ENCODE results near the gene GLI3.

Gene GLI3

GRCh38 chr7:42126475-42127231, 110.4 kb downstream of the GLI3 start:
- H3K9me3 ChIP-seq (ENCODE audit: control insufficient read depth in 2 of 2, low read length in 2 of 2): no peaks in the 10 kb centered on the region
- H3K27me3 ChIP-seq (ENCODE audit: control insufficient read depth in 1 of 2, insufficient read depth in 2 of 2, low read length in 2 of 2): no peaks in the 10 kb centered on the region
- no peak overlapping the region for H3K4me3 ChIP-seq (ENCODE audit: low read length in 2 of 2)
- H3K36me3 ChIP-seq (ENCODE audit: control insufficient read depth in 2 of 2, insufficient read depth in 2 of 2, low read length in 2 of 2): peaks cover 0 to 3% of the 10 kb centered on the region in 2 donors
- no peaks in the 10 kb centered on the region for H3K4me1 ChIP-seq (ENCODE audit: control insufficient read depth, insufficient read depth, low read length)
- H3K9ac ChIP-seq (ENCODE audit: low read length in 2 of 2): no peak overlapping the region
- H3K27ac ChIP-seq (ENCODE audit: low read length): no peak overlapping the region

GRCh38 chr7:42125321-42125720, 111.7 kb downstream of the GLI3 start:
- Histone ChIP-seq H3K36me3 (ENCODE audit: control insufficient read depth in 2 of 2, insufficient read depth in 2 of 2, low read length in 2 of 2) (peaks cover 0 to 3% of the 10 kb centered on the region in 2 donors), H3K27me3 (ENCODE audit: control insufficient read depth in 1 of 2, insufficient read depth in 2 of 2, low read length in 2 of 2) (no peaks in the 10 kb centered on the region), H3K9ac (ENCODE audit: low read length in 2 of 2) (no peak overlapping the region), H3K27ac (ENCODE audit: low read length) (no peak overlapping the region), H3K4me3 (ENCODE audit: low read length in 2 of 2) (no peak overlapping the region), H3K4me1 (ENCODE audit: control insufficient read depth, insufficient read depth, low read length) (no peaks in the 10 kb centered on the region), H3K9me3 (ENCODE audit: control insufficient read depth in 2 of 2, low read length in 2 of 2) (no peaks in the 10 kb centered on the region)

- no peaks in the 10 kb centered on the region for H3K9me3 ChIP-seq (ENCODE audit: control insufficient read depth in 2 of 2, low read length in 2 of 2)
- no peak overlapping the region for H3K9ac ChIP-seq (ENCODE audit: low read length in 2 of 2)
- no peak overlapping the region for H3K27ac ChIP-seq (ENCODE audit: low read length)
- no peak overlapping the region for H3K4me3 ChIP-seq (ENCODE audit: low read length in 2 of 2)
- no peaks in the 10 kb centered on the region for H3K4me1 ChIP-seq (ENCODE audit: control insufficient read depth, insufficient read depth, low read length)
- H3K27me3 ChIP-seq (ENCODE audit: control insufficient read depth in 1 of 2, insufficient read depth in 2 of 2, low read length in 2 of 2): no peaks in the 10 kb centered on the region
- no peaks in the 10 kb centered on the region for H3K36me3 ChIP-seq (ENCODE audit: control insufficient read depth in 2 of 2, insufficient read depth in 2 of 2, low read length in 2 of 2)
These were observed 113.3 kb downstream of the GLI3 start for GRCh38 chr7:42123716-42124115.

- Histone ChIP-seq H3K27me3 (ENCODE audit: control insufficient read depth in 1 of 2, insufficient read depth in 2 of 2, low read length in 2 of 2) (no peaks in the 10 kb centered on the region), H3K4me3 (ENCODE audit: low read length in 2 of 2) (no peak overlapping the region), H3K36me3 (ENCODE audit: control insufficient read depth in 2 of 2, insufficient read depth in 2 of 2, low read length in 2 of 2) (no peaks in the 10 kb centered on the region), H3K9me3 (ENCODE audit: control insufficient read depth in 2 of 2, low read length in 2 of 2) (no peaks in the 10 kb centered on the region), H3K27ac (ENCODE audit: low read length) (no peak overlapping the region), H3K9ac (ENCODE audit: low read length in 2 of 2) (no peak overlapping the region), H3K4me1 (ENCODE audit: control insufficient read depth, insufficient read depth, low read length) (peaks cover 2% of the 10 kb centered on the region)
These were observed 116.8 kb downstream of the GLI3 start for GRCh38 chr7:42120191-42120590.

GRCh38 chr7:42117201-42117600, 119.8 kb downstream of the GLI3 start:
- Histone ChIP-seq H3K9ac (ENCODE audit: low read length in 2 of 2) (no peak overlapping the region), H3K27ac (ENCODE audit: low read length) (no peak overlapping the region), H3K4me1 (ENCODE audit: control insufficient read depth, insufficient read depth, low read length) (peaks cover 2% of the 10 kb centered on the region), H3K27me3 (ENCODE audit: control insufficient read depth in 1 of 2, insufficient read depth in 2 of 2, low read length in 2 of 2) (no peaks in the 10 kb centered on the region), H3K9me3 (ENCODE audit: control insufficient read depth in 2 of 2, low read length in 2 of 2) (no peaks in the 10 kb centered on the region), H3K36me3 (ENCODE audit: control insufficient read depth in 2 of 2, insufficient read depth in 2 of 2, low read length in 2 of 2) (no peaks in the 10 kb centered on the region), H3K4me3 (ENCODE audit: low read length in 2 of 2) (no peak overlapping the region)

- H3K27ac ChIP-seq (ENCODE audit: low read length): no peak overlapping the region
- H3K36me3 ChIP-seq (ENCODE audit: control insufficient read depth in 2 of 2, insufficient read depth in 2 of 2, low read length in 2 of 2): no peaks in the 10 kb centered on the region
- no peak overlapping the region for H3K9ac ChIP-seq (ENCODE audit: low read length in 2 of 2)
- peaks cover 5% of the 10 kb centered on the region for H3K4me1 ChIP-seq (ENCODE audit: control insufficient read depth, insufficient read depth, low read length)
- no peak overlapping the region for H3K4me3 ChIP-seq (ENCODE audit: low read length in 2 of 2)
- no peaks in the 10 kb centered on the region for H3K9me3 ChIP-seq (ENCODE audit: control insufficient read depth in 2 of 2, low read length in 2 of 2)
- H3K27me3 ChIP-seq (ENCODE audit: control insufficient read depth in 1 of 2, insufficient read depth in 2 of 2, low read length in 2 of 2): no peaks in the 10 kb centered on the region
These were observed 121.2 kb downstream of the GLI3 start for GRCh38 chr7:42115795-42116194.

DNA sequence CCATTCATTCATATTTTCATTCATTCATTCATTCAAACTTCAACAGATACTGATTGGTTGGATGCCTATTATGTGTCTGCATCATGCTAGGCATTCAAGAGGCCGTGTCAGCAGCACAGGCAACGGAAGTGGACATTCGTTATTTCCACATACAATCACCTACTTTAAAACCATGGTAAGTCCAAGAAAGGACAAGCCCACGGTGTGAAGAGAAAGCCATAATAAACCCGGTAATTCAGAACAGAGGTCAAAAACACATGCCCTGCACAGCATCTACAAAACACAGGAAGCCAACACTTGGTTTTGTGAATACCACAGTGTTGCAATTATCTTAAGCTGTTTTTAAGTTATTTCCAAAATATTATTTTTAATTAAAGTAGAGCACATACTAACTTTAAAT, 126.7 kb downstream of the GLI3 start:
- H3K4me1 ChIP-seq (ENCODE audit: control insufficient read depth, insufficient read depth, low read length): peaks cover 38% of the 10 kb centered on the region
- H3K36me3 ChIP-seq (ENCODE audit: control insufficient read depth in 2 of 2, insufficient read depth in 2 of 2, low read length in 2 of 2): no peaks in the 10 kb centered on the region
- H3K27ac ChIP-seq (ENCODE audit: low read length): no peak overlapping the region
- H3K27me3 ChIP-seq (ENCODE audit: control insufficient read depth in 1 of 2, insufficient read depth in 2 of 2, low read length in 2 of 2): no peaks in the 10 kb centered on the region
- no peak overlapping the region for H3K4me3 ChIP-seq (ENCODE audit: low read length in 2 of 2)
- no peak overlapping the region for H3K9ac ChIP-seq (ENCODE audit: low read length in 2 of 2)
- no peaks in the 10 kb centered on the region for H3K9me3 ChIP-seq (ENCODE audit: control insufficient read depth in 2 of 2, low read length in 2 of 2)

DNA sequence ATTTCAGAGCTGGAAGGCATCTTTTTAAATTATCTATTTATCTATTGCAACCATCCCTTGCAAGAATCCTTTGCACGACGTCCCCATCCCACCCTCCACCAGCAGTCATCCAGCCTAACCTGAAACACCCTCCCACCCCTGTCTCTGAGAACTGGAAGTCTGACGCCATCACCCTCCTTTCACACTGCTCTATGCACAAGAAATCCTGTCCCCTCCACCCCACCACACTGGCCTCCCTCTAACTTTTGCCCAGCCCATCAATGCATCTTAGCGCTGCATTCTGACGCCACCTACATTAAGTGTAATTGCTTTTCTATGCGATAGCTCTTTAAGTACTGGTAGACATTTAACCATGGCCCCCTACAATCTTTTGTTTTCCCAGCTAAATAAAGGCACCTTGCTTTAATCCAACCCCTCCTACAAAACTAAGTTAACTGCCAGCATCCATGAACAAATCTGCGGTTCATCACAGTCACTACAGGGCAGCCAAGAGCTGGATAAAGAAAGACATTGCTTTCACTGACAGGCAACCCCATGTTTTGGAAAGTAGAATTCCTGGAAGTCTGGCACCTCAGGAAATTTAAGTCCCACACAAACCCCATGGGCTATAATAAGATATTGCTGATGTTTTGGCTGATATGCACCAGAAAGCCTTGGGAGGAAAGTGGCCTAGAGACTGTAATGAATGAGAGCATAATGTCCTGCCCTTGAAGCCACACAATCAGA, 128.0 kb downstream of the GLI3 start:
- H3K9ac ChIP-seq (ENCODE audit: low read length in 2 of 2): peak overlapping the region in 1 of 2 donors; percentile 37
- peaks cover 38% of the 10 kb centered on the region for H3K4me1 ChIP-seq (ENCODE audit: control insufficient read depth, insufficient read depth, low read length)
- H3K27me3 ChIP-seq (ENCODE audit: control insufficient read depth in 1 of 2, insufficient read depth in 2 of 2, low read length in 2 of 2): no peaks in the 10 kb centered on the region
- H3K27ac ChIP-seq (ENCODE audit: low read length): peak overlapping the region; percentile 31
- no peaks in the 10 kb centered on the region for H3K9me3 ChIP-seq (ENCODE audit: control insufficient read depth in 2 of 2, low read length in 2 of 2)
- H3K4me3 ChIP-seq (ENCODE audit: low read length in 2 of 2): peak overlapping the region; percentile 36 to 44
- no peaks in the 10 kb centered on the region for H3K36me3 ChIP-seq (ENCODE audit: control insufficient read depth in 2 of 2, insufficient read depth in 2 of 2, low read length in 2 of 2)

DNA sequence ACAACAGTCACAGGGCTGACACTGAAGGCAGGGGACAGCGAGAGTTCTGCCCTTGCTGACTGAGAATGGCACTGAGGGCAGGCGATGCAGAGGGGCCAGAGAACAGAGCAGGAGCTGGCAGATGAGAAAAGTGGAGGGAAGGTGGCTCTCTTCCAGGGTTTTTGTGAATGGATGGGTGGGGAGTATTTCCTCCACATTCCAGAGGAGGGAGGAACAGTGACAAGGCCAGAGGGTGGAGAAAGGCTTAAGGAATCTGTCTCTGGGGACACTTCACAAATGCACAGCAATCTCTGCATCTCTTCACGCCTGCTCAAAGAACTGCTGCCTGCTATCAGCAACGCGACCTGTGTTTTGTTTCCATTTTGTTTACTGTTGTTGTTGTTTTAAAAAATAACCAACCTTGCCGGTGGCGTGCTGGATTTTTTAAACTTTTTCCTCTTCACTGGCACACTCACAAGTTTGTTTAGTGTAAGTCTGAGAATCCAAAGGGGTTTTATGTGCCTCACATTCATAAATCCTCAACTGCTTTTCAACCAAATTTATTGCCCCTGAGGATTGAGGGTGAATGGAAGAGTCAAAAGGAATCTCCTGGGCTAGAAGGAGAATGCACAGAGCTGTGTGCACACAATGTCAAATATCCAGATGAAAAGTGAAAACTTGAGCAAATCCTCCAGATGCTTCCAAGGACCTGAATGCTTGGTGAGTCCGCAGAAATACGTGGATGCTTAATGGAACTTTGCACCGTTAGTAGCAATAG, 129.3 kb downstream of the GLI3 start:
- Histone ChIP-seq H3K9me3 (ENCODE audit: control insufficient read depth in 2 of 2, low read length in 2 of 2) (no peaks in the 10 kb centered on the region), H3K36me3 (ENCODE audit: control insufficient read depth in 2 of 2, insufficient read depth in 2 of 2, low read length in 2 of 2) (peaks cover 0 to 3% of the 10 kb centered on the region in 2 donors), H3K27me3 (ENCODE audit: control insufficient read depth in 1 of 2, insufficient read depth in 2 of 2, low read length in 2 of 2) (no peaks in the 10 kb centered on the region), H3K27ac (ENCODE audit: low read length) (no peak overlapping the region), H3K4me3 (ENCODE audit: low read length in 2 of 2) (no peak overlapping the region), H3K4me1 (ENCODE audit: control insufficient read depth, insufficient read depth, low read length) (peaks cover 38% of the 10 kb centered on the region), H3K9ac (ENCODE audit: low read length in 2 of 2) (no peak overlapping the region)

- H3K4me3 ChIP-seq (ENCODE audit: low read length in 2 of 2): no peak overlapping the region
- no peak overlapping the region for H3K27ac ChIP-seq (ENCODE audit: low read length)
- no peaks in the 10 kb centered on the region for H3K9me3 ChIP-seq (ENCODE audit: control insufficient read depth in 2 of 2, low read length in 2 of 2)
- H3K27me3 ChIP-seq (ENCODE audit: control insufficient read depth in 1 of 2, insufficient read depth in 2 of 2, low read length in 2 of 2): no peaks in the 10 kb centered on the region
- peaks cover 36% of the 10 kb centered on the region for H3K4me1 ChIP-seq (ENCODE audit: control insufficient read depth, insufficient read depth, low read length)
- H3K36me3 ChIP-seq (ENCODE audit: control insufficient read depth in 2 of 2, insufficient read depth in 2 of 2, low read length in 2 of 2): peaks cover 0 to 3% of the 10 kb centered on the region in 2 donors
- no peak overlapping the region for H3K9ac ChIP-seq (ENCODE audit: low read length in 2 of 2)
These were observed 130.4 kb downstream of the GLI3 start for GRCh38 chr7:42106562-42106961.

Data from stomach smooth muscle (tissue), 2 donors.